K562 (cell line): ENCODE data around the gene ADAMTS14.

Source experiments
- BHLHE40 ChIP-seq: IDR thresholded peaks from 2 replicates; pipeline ENCODE4 v1.6.1; 2011; ENCODE audit warnings: low read length, improper control_type of control experiment
- CEBPB ChIP-seq: fragments of 450-650 bp; IDR thresholded peaks from 2 replicates; pipeline ENCODE4 v1.6.1; 2016; ENCODE audit warnings: missing genetic modification characterization, missing compliant biosample characterization
- NBN ChIP-seq: fragments of 450-650 bp; IDR thresholded peaks from 2 replicates; pipeline ENCODE4 v1.6.1; 2016; ENCODE audit warnings: low read depth, mild to moderate bottlenecking
- NONO ChIP-seq, 2 experiments: fragments of 200-400 bp in 1 of 2; fragments of 450-650 bp in 1 of 2; formaldehyde crosslinking in 1 of 2; IDR thresholded peaks; 2 replicates each; pipeline ENCODE4 v1.6.1; 2017; ENCODE audit warnings: low read depth in 2 of 2, mild to moderate bottlenecking in 2 of 2, moderate library complexity in 2 of 2, low read length in 1 of 2
- TAF7 ChIP-seq: fragments of 450-650 bp; IDR thresholded peaks from 2 replicates; pipeline ENCODE4 v1.6.1; 2016; ENCODE audit warnings: missing genetic modification characterization, missing compliant biosample characterization
- U2AF2 ChIP-seq: fragments of 200-400 bp; formaldehyde crosslinking; optimal IDR thresholded peaks from 2 replicates; pipeline ENCODE3; 2017; ENCODE audit warnings: low read depth, mild to moderate bottlenecking, low read length
- ZFP30 ChIP-seq: fragments of 250-450 bp; sonication (Bioruptor Pico); IDR thresholded peaks from 2 replicates; pipeline ENCODE4 v1.8.0; 2022; ENCODE audit warnings: moderate library complexity, mild to moderate bottlenecking, inconsistent platforms, borderline replicate concordance
- ZNF354B ChIP-seq: fragments of 250-450 bp; sonication (Bioruptor Pico); IDR thresholded peaks from 2 replicates; pipeline ENCODE4 v1.4.0; 2020
- ZNF780A ChIP-seq: fragments of 250-450 bp; sonication (Bioruptor Pico); IDR thresholded peaks from 2 replicates; pipeline ENCODE4 v1.5.0; 2021; ENCODE audit warnings: mild to moderate bottlenecking
- TF ChIP-seq, protein P1 (sequence below): IDR thresholded peaks from 2 replicates; pipeline ENCODE4 v1.6.1; 2016; ENCODE audit warnings: missing genetic modification characterization, missing compliant biosample characterization
- TF ChIP-seq, protein P2 (sequence below): sonication (generic); formaldehyde crosslinking; IDR thresholded peaks from 2 replicates; pipeline ENCODE4 v1.5.0; 2020; ENCODE audit warnings: missing genetic modification reagents
- TF ChIP-seq, protein P3 (sequence below), 3 experiments: IDR thresholded peaks in 2 of 3; conservative IDR thresholded peaks in 1 of 3; 2 replicates each; pipeline ENCODE4 v1.5.1; 2011 to 2012; ENCODE audit warnings: low read length in 3 of 3, mild to moderate bottlenecking in 3 of 3, control low read depth in 2 of 3, improper control_type of control experiment in 1 of 3, inconsistent platforms in 1 of 3, low read depth in 1 of 3, mixed read lengths in 1 of 3, moderate library complexity in 1 of 3; ENCODE audit not compliant: insufficient read depth in 2 of 3
- TF ChIP-seq, protein P4 (sequence below): fragments of 250-450 bp; sonication (Bioruptor Pico); IDR thresholded peaks from 2 replicates; pipeline ENCODE4 v1.9.0; 2021; ENCODE audit warnings: mild to moderate bottlenecking, inconsistent platforms

DNA sequence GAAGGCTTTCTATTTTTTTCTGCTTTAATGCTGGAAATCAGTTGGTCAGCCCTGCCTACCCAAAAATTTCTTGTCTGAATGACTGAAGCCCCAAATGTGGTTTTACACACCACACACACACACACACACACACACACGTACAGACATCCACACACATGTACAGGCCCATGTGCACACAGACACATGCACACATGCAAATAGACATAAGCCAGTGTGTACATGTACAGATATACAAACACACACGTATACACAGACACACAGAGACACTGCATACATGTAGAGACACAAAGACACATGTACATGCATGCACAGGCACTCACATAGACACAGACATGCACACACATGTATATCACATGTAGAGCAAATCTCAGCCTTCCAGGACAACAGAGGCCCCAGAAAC, 58.6 kb downstream of the ADAMTS14 start:
- TF ChIP-seq TAF7 (tag) (no peak), CEBPB (tag) (no peak), BHLHE40 (no peak), U2AF2 (no peak), NONO (IDR thresholded peaks at IDR 0.05; ENCODE audit: low read depth in 2 of 2, low read length in 1 of 2) (no peak), ZFP30 (CRISPR knock-in tag) (no peak), ZNF780A (CRISPR knock-in tag) (no peak), ZNF354B (CRISPR knock-in tag) (no peak), NBN (no peak)
- TF ChIP-seq, protein P1, sequence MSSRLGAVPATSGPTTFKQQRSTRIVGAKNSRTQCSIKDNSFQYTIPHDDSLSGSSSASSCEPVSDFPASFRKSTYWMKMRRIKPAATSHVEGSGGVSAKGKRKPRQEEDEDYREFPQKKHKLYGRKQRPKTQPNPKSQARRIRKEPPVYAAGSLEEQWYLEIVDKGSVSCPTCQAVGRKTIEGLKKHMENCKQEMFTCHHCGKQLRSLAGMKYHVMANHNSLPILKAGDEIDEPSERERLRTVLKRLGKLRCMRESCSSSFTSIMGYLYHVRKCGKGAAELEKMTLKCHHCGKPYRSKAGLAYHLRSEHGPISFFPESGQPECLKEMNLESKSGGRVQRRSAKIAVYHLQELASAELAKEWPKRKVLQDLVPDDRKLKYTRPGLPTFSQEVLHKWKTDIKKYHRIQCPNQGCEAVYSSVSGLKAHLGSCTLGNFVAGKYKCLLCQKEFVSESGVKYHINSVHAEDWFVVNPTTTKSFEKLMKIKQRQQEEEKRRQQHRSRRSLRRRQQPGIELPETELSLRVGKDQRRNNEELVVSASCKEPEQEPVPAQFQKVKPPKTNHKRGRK = no peak
- TF ChIP-seq, protein P2, sequence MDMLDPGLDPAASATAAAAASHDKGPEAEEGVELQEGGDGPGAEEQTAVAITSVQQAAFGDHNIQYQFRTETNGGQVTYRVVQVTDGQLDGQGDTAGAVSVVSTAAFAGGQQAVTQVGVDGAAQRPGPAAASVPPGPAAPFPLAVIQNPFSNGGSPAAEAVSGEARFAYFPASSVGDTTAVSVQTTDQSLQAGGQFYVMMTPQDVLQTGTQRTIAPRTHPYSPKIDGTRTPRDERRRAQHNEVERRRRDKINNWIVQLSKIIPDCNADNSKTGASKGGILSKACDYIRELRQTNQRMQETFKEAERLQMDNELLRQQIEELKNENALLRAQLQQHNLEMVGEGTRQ = no peak
- TF ChIP-seq, protein P3, sequence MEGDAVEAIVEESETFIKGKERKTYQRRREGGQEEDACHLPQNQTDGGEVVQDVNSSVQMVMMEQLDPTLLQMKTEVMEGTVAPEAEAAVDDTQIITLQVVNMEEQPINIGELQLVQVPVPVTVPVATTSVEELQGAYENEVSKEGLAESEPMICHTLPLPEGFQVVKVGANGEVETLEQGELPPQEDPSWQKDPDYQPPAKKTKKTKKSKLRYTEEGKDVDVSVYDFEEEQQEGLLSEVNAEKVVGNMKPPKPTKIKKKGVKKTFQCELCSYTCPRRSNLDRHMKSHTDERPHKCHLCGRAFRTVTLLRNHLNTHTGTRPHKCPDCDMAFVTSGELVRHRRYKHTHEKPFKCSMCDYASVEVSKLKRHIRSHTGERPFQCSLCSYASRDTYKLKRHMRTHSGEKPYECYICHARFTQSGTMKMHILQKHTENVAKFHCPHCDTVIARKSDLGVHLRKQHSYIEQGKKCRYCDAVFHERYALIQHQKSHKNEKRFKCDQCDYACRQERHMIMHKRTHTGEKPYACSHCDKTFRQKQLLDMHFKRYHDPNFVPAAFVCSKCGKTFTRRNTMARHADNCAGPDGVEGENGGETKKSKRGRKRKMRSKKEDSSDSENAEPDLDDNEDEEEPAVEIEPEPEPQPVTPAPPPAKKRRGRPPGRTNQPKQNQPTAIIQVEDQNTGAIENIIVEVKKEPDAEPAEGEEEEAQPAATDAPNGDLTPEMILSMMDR (IDR thresholded peaks at IDR 0.05 in 2 of 3, conservative IDR thresholded peaks at IDR 0.05 in 1 of 3; ENCODE audit: insufficient read depth in 2 of 3, low read depth in 1 of 3, low read length in 3 of 3) = no peak
- TF ChIP-seq, protein P4, sequence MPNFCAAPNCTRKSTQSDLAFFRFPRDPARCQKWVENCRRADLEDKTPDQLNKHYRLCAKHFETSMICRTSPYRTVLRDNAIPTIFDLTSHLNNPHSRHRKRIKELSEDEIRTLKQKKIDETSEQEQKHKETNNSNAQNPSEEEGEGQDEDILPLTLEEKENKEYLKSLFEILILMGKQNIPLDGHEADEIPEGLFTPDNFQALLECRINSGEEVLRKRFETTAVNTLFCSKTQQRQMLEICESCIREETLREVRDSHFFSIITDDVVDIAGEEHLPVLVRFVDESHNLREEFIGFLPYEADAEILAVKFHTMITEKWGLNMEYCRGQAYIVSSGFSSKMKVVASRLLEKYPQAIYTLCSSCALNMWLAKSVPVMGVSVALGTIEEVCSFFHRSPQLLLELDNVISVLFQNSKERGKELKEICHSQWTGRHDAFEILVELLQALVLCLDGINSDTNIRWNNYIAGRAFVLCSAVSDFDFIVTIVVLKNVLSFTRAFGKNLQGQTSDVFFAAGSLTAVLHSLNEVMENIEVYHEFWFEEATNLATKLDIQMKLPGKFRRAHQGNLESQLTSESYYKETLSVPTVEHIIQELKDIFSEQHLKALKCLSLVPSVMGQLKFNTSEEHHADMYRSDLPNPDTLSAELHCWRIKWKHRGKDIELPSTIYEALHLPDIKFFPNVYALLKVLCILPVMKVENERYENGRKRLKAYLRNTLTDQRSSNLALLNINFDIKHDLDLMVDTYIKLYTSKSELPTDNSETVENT (CRISPR knock-in tag) = no peak
